Fibroblast of lung (primary cell): ENCODE measurements around the gene FAM83B.

Experiments
- CTCF ChIP-seq, 2 donors: IDR thresholded peaks in 1 of 2; conservative IDR thresholded peaks in 1 of 2; 1 replicate in 1 of 2; 2 replicates in 1 of 2; pipeline ENCODE4 v1.5.1; 2011 to 2012; ENCODE audit warnings: low read length in 2 of 2, control low read depth in 1 of 2, inconsistent platforms in 1 of 2, low read depth in 1 of 2, mild to moderate bottlenecking in 1 of 2
- EZH2 ChIP-seq: IDR thresholded peaks from 2 replicates; pipeline ENCODE4 v1.5.1; 2012; ENCODE audit warnings: low read length, control low read depth, mild to moderate bottlenecking; ENCODE audit errors: missing control alignments

- no peak for TF ChIP-seq CTCF (conservative IDR thresholded peaks at IDR 0.05 in 1 of 2, IDR thresholded peaks at IDR 0.05 in 1 of 2; ENCODE audit: low read depth in 1 of 2, low read length in 2 of 2)
- no peak for TF ChIP-seq EZH2
Observed at GRCh38 chr6:54903884-54904283, 57.3 kb downstream of the FAM83B start.
